Measurements from ENCODE around the gene NCMAP. TPM values are rescaled to one million over a fixed set of nuclear protein-coding genes. Genes with fewer than 3 reads are reported as not detected.

Gene NCMAP
- total RNA-seq, 1 donor from 2014 or later, result 2.2 TPM

GRCh38 chr1:24648919-24649318, 93.0 kb downstream of the NCMAP start:
- no peak for TF ChIP-seq CTCF (conservative IDR thresholded peaks at IDR 0.05; ENCODE audit: low read depth, low read length)
- DNase-seq (ENCODE audit: low read depth), result no peak
- H3K4me3 ChIP-seq (ENCODE audit: low read depth, low read length), result no peak overlapping the region

GRCh38 chr1:24652382-24652781, 96.5 kb downstream of the NCMAP start:
- H3K4me3 ChIP-seq (ENCODE audit: low read depth, low read length), result no peak overlapping the region
- no peak for DNase-seq (ENCODE audit: low read depth)
- no peak for TF ChIP-seq CTCF (conservative IDR thresholded peaks at IDR 0.05; ENCODE audit: low read depth, low read length)

- DNase-seq (ENCODE audit: low read depth), result no peak
- H3K4me3 ChIP-seq (ENCODE audit: low read depth, low read length), result no peak overlapping the region
- no peak for TF ChIP-seq CTCF (conservative IDR thresholded peaks at IDR 0.05; ENCODE audit: low read depth, low read length)
Observed at GRCh38 chr1:24654010-24654409, 98.1 kb downstream of the NCMAP start.

- no peak for DNase-seq (ENCODE audit: low read depth)
- H3K4me3 ChIP-seq (ENCODE audit: low read depth, low read length), result no peak overlapping the region
- TF ChIP-seq CTCF (conservative IDR thresholded peaks at IDR 0.05; ENCODE audit: low read depth, low read length), result no peak
Observed at GRCh38 chr1:24656046-24656445, 100.2 kb downstream of the NCMAP start.

GRCh38 chr1:24657781-24658180, 101.9 kb downstream of the NCMAP start:
- TF ChIP-seq CTCF (conservative IDR thresholded peaks at IDR 0.05; ENCODE audit: low read depth, low read length), result no peak
- no peak for DNase-seq (ENCODE audit: low read depth)
- no peak overlapping the region for H3K4me3 ChIP-seq (ENCODE audit: low read depth, low read length)

Other genes starting within 250 kb of the NCMAP start
- 3.6 and 9.9 TPM in 2 replicates for gene GRHL3, start 236.7 kb upstream of the NCMAP start, total RNA-seq
- gene STPG1, start 142.3 kb upstream of the NCMAP start, total RNA-seq, result 10.3 and 11.5 TPM in 2 replicates
- gene NIPAL3, start 140.3 kb upstream of the NCMAP start, total RNA-seq, result 21.3 and 32.5 TPM in 2 replicates
- 13.5 and 17.6 TPM in 2 replicates for gene RCAN3, start 53.3 kb upstream of the NCMAP start, total RNA-seq
- 66.6 and 79.3 TPM in 2 replicates for gene SRRM1, start 87.2 kb downstream of the NCMAP start, total RNA-seq
- gene CLIC4, start 189.4 kb downstream of the NCMAP start, total RNA-seq, result 143 and 148 TPM in 2 replicates